ENCODE results near the gene GAPDH. TPM values are rescaled to one million over a fixed set of nuclear protein-coding genes. Genes with fewer than 3 reads are reported as not detected.
A peak's percentile ranks its signal among the peaks of the same experiment; 100 is the strongest.

The GAPDH gene
- total RNA-seq, 1 experiment from 2014 or later, result 4,097 TPM

DNA sequence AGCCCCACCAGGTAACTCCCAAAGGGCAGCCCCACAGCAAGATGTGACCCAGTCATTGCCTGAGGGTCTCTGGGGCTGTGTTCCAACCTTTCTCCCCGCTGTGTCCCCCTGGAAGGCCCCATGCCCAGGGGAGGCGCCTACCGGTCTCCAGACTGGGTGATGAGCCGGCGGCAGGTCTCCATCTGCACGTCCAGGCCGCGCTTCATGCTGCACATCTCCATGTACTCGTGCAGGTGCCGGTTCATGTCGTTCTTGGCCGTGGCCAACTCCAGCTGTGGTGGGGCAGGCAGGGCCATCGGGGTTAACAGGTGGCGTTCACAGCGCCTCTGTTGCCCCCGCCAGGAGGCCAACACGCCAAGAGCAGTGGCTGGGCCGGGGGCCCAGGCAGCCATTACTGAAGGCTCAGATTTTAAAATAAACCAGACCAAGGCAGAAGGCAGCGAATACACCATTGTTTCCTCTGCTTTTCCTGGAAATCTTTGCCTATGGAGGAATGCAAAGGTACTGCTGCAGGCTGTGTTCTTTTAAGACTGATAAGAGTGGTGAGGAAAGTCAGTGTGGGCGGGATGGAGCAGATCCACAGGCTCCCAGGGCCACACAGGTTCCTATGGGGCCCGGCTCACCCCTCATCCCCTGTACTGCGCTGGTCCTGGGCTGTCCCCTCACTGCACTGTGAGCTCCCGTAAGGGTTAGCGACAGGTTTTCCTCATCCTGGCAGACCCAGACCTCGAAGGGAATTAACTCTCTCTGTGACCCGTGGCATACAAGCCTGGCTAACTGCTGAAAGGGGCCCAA lies 7.3 kb downstream of the GAPDH start:
- no peak overlapping the region for H3K27ac Mint-ChIP-seq (ENCODE audit: low read depth, unreplicated experiment)
- no peak overlapping the region for H3K4me3 Mint-ChIP-seq (ENCODE audit: unreplicated experiment)
- H3K9me3 Mint-ChIP-seq (ENCODE audit: unreplicated experiment), result no peaks in the 10 kb centered on the region
- ChIA-PET POLR2A (interaction anchor here (1.6 to 2.7 kb wide), 2 partner anchors 16 to 47 kb away, joined by 6 to 16 read pairs; partner anchors contain the start of gene IFFO1), CTCF (interaction anchor here (0.5 to 8.2 kb wide), 10 partner anchors 10 to 232 kb away, joined by 3 to 99 read pairs (median 4); no protein-coding TSS in a partner anchor)
- peaks cover 29% of the 10 kb centered on the region for H3K4me1 Mint-ChIP-seq (ENCODE audit: insufficient read depth, unreplicated experiment)
- TF ChIP-seq, protein P1, sequence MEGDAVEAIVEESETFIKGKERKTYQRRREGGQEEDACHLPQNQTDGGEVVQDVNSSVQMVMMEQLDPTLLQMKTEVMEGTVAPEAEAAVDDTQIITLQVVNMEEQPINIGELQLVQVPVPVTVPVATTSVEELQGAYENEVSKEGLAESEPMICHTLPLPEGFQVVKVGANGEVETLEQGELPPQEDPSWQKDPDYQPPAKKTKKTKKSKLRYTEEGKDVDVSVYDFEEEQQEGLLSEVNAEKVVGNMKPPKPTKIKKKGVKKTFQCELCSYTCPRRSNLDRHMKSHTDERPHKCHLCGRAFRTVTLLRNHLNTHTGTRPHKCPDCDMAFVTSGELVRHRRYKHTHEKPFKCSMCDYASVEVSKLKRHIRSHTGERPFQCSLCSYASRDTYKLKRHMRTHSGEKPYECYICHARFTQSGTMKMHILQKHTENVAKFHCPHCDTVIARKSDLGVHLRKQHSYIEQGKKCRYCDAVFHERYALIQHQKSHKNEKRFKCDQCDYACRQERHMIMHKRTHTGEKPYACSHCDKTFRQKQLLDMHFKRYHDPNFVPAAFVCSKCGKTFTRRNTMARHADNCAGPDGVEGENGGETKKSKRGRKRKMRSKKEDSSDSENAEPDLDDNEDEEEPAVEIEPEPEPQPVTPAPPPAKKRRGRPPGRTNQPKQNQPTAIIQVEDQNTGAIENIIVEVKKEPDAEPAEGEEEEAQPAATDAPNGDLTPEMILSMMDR (IDR thresholded peaks at IDR 0.05; ENCODE audit: unreplicated experiment), result no peak
- intact Hi-C loops (cut with micrococcal nuclease), result no loop called here
- no peak for DNase-seq (ENCODE audit: unreplicated experiment)
- no peaks in the 10 kb centered on the region for H3K27me3 Mint-ChIP-seq (ENCODE audit: insufficient read depth, unreplicated experiment)
- BruUV-seq (replicated peaks), result no TSS peak
- peaks cover 45% of the 10 kb centered on the region for H3K36me3 Mint-ChIP-seq (ENCODE audit: insufficient read depth, unreplicated experiment)

DNA sequence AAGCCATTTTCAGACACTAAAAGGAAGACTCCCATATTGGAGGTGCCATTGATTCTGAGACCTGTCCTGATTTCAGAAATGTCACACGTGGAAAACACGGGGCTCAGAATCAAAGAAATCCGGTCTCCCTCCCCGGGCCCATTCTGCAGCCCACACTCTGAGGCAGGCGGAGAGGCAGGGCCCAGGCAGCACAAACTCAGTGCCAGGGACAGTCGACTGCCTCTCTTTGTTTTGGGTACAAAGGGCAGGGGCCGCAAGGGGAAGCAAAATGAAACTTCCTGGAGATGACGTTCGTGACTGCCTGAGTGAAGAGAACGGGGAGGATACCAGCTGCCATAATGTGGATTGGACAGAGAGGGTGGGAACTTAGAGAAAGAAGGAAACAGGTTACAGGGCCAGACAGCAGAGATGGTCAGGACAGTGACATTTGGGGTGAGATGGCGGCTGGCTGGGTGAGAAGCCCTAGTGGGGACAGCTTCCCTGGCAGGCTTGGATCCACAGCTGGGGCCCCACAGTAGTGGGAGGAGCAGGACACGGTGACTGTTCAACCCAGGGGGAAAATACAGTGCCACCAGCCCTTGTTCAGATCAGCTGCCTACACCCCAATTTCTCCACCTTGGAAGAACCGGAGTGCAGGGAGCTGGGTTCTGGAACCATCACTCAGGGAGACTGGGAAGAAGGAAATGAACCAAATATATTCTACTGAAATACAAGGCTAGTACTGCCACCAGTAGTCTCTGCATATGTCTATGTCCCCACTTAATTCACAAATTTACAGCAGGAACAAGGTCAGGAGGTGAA lies 8.1 kb downstream of the GAPDH start:
- peaks cover 27% of the 10 kb centered on the region for H3K4me1 Mint-ChIP-seq (ENCODE audit: insufficient read depth, unreplicated experiment)
- no peaks in the 10 kb centered on the region for H3K9me3 Mint-ChIP-seq (ENCODE audit: unreplicated experiment)
- H3K36me3 Mint-ChIP-seq (ENCODE audit: insufficient read depth, unreplicated experiment), result peaks cover 37% of the 10 kb centered on the region
- no peaks in the 10 kb centered on the region for H3K27me3 Mint-ChIP-seq (ENCODE audit: insufficient read depth, unreplicated experiment)
- TF ChIP-seq, protein P1 (IDR thresholded peaks at IDR 0.05; ENCODE audit: unreplicated experiment), result no peak
- DNase-seq (ENCODE audit: unreplicated experiment), result no peak
- no TSS peak for BruUV-seq (replicated peaks)
- intact Hi-C loops (cut with micrococcal nuclease), result no loop called here
- no peak overlapping the region for H3K4me3 Mint-ChIP-seq (ENCODE audit: unreplicated experiment)
- CTCF ChIA-PET, result interaction anchor here (0.5 to 5.6 kb wide), 4 partner anchors 10 to 117 kb away, joined by 3 to 58 read pairs (median 8); no protein-coding TSS in a partner anchor
- POLR2A ChIA-PET, result interaction anchor here (0.6 kb wide), 2 partner anchors 11 to 72 kb away, joined by 3 to 4 read pairs; no protein-coding TSS in a partner anchor
- H3K27ac Mint-ChIP-seq (ENCODE audit: low read depth, unreplicated experiment), result peak overlapping the region; percentile 67

DNA sequence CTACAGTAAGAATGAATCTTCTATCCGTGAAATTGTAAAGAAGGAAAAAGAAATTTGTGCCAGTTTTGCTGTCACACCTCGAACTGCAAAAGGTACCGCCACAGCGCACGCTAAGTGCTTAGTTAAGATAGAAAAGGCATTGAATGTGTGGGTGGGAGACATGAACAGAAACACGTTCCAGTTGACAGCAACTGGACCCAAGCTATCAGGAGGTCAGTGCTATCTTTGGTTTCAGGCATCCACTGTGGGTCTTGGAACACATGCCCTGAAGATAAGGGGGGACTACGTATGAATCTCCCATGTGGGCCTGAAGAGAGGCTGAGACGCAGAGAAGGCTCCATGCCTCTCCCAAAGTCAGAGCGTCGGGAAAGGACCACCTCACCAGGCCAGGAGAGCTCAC lies 11.7 kb downstream of the GAPDH start:
- DNase-seq (ENCODE audit: unreplicated experiment), result no peak
- TF ChIP-seq, protein P1 (IDR thresholded peaks at IDR 0.05; ENCODE audit: unreplicated experiment), result no peak
- H3K4me3 Mint-ChIP-seq (ENCODE audit: unreplicated experiment), result no peak overlapping the region
- H3K27me3 Mint-ChIP-seq (ENCODE audit: insufficient read depth, unreplicated experiment), result no peaks in the 10 kb centered on the region
- no peak overlapping the region for H3K27ac Mint-ChIP-seq (ENCODE audit: low read depth, unreplicated experiment)
- intact Hi-C loops (cut with micrococcal nuclease), result no loop called here
- no peaks in the 10 kb centered on the region for H3K9me3 Mint-ChIP-seq (ENCODE audit: unreplicated experiment)
- peaks cover 28% of the 10 kb centered on the region for H3K36me3 Mint-ChIP-seq (ENCODE audit: insufficient read depth, unreplicated experiment)
- peaks cover 15% of the 10 kb centered on the region for H3K4me1 Mint-ChIP-seq (ENCODE audit: insufficient read depth, unreplicated experiment)
- ChIA-PET CTCF (interaction anchor here (0.7 to 2.0 kb wide), 5 partner anchors 8 to 60 kb away, joined by 3 to 13 read pairs (median 3); no protein-coding TSS in a partner anchor), POLR2A (interaction anchor here (0.9 to 1.1 kb wide), 2 partner anchors 14 to 21 kb away, joined by 3 to 6 read pairs; no protein-coding TSS in a partner anchor)
- TSS peak; percentile 22 for BruUV-seq (replicated peaks)

DNA sequence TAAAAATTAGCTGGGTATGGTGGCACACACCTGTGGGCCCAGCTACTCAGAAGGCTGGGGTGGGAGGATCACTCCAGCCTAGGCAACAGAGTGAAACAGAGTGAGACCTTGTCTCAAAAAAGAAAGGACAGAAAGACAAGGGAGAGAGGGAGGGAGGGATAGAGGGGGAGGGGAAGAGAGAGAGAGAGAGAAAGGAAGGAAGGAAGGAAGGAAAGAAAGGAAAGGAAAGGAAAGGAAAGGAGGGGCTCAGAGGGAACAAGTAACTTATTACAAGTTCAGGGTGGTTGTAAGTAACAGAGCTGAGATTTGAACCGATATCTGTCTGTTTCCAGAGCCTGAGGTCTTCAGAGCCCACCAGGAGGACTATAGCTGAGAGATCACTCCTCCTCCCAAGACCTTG lies 13.2 kb downstream of the GAPDH start:
- Mint-ChIP-seq H3K9me3 (ENCODE audit: unreplicated experiment) (no peaks in the 10 kb centered on the region), H3K4me1 (ENCODE audit: insufficient read depth, unreplicated experiment) (peaks cover 25% of the 10 kb centered on the region), H3K36me3 (ENCODE audit: insufficient read depth, unreplicated experiment) (peaks cover 33% of the 10 kb centered on the region), H3K4me3 (ENCODE audit: unreplicated experiment) (no peak overlapping the region), H3K27ac (ENCODE audit: low read depth, unreplicated experiment) (no peak overlapping the region), H3K27me3 (ENCODE audit: insufficient read depth, unreplicated experiment) (no peaks in the 10 kb centered on the region)
- POLR2A ChIA-PET, result interaction anchor here (0.7 to 1.1 kb wide), 3 partner anchors 12 to 77 kb away, joined by 3 to 5 read pairs (median 4); partner anchors contain the start of genes GAPDH and VAMP1
- CTCF ChIA-PET, result interaction anchor here (0.7 to 2.0 kb wide), 2 partner anchors 12 to 16 kb away, joined by 5 to 13 read pairs; no protein-coding TSS in a partner anchor
- DNase-seq (ENCODE audit: unreplicated experiment), result no peak
- intact Hi-C loops (cut with micrococcal nuclease), result no loop called here
- no TSS peak for BruUV-seq (replicated peaks)
- TF ChIP-seq, protein P1 (IDR thresholded peaks at IDR 0.05; ENCODE audit: unreplicated experiment), result no peak
